GM08714 (cell line): ENCODE results near the gene ZNF382.
A peak's percentile ranks its signal among the peaks of the same experiment; 100 is the strongest.

ENCODE experiments used
- H3K4me3 ChIP-seq: fragments of 200-500 bp; sonication (Bioruptor generic); 2 replicates; pipeline ENCODE4 v1.5.1; 2014; ENCODE audit warnings: mild to moderate bottlenecking, low read length, inconsistent platforms
- ZNF274 ChIP-seq: IDR thresholded peaks from 2 replicates; pipeline ENCODE4 v1.6.1; 2012; ENCODE audit warnings: mild to moderate bottlenecking, low read depth, low read length

Gene ZNF382

GRCh38 chr19:36638862-36639510, 33.9 kb downstream of the ZNF382 start:
- no peak overlapping the region for H3K4me3 ChIP-seq
- TF ChIP-seq ZNF274 = peak; percentile 99

GRCh38 chr19:36646746-36647145, 41.6 kb downstream of the ZNF382 start:
- H3K4me3 ChIP-seq = no peak overlapping the region

GRCh38 chr19:36652958-36653357, 47.8 kb downstream of the ZNF382 start:
- TF ChIP-seq ZNF274 = no peak
- no peak overlapping the region for H3K4me3 ChIP-seq

More at GRCh38 chr19:36646746-36647145, 41.6 kb downstream of the ZNF382 start:
- TF ChIP-seq ZNF274 = no peak

- no peak for TF ChIP-seq ZNF274
- peak overlapping the region; percentile 87 for H3K4me3 ChIP-seq
Measured at GRCh38 chr19:36665832-36666231, 60.7 kb downstream of the ZNF382 start.

GRCh38 chr19:36668646-36669045, 63.5 kb downstream of the ZNF382 start:
- no peak for TF ChIP-seq ZNF274
- no peak overlapping the region for H3K4me3 ChIP-seq

- TF ChIP-seq ZNF274 = no peak
- no peak overlapping the region for H3K4me3 ChIP-seq
Measured at GRCh38 chr19:36672368-36672767, 67.3 kb downstream of the ZNF382 start.

GRCh38 chr19:36674201-36674600, 69.1 kb downstream of the ZNF382 start:
- H3K4me3 ChIP-seq = no peak overlapping the region
- TF ChIP-seq ZNF274 = no peak

GRCh38 chr19:36679455-36679854, 74.3 kb downstream of the ZNF382 start:
- H3K4me3 ChIP-seq = no peak overlapping the region
- TF ChIP-seq ZNF274 = no peak
